Upper lobe of left lung (tissue), 6 donors: ENCODE data around the gene RHOB. TPM values are rescaled to one million over a fixed set of nuclear protein-coding genes. Genes with fewer than 3 reads are reported as not detected.
A peak's percentile ranks its signal among the peaks of the same experiment; 100 is the strongest.

Experiments used
- ATAC-seq, 2 donors: fragments of 200-7000 bp; cut with Tn5 transposase; one replicate each; pipeline ENCODE4 v1.9.1; 2022; ENCODE audit warnings: mild to moderate bottlenecking in 2 of 2, moderate library complexity in 2 of 2; ENCODE audit not compliant: low FRiP score in 2 of 2
- DNase-seq, 2 donors: peaks; one replicate each; pipeline ENCODE4 v3.0.0-alpha.2; 2019 to 2020
- H3K27ac ChIP-seq, 4 donors: fragments of 200-600 bp; sonication (generic); one replicate each; pipeline ENCODE4 v1.5.1; 2016 to 2019
- H3K27me3 ChIP-seq, 4 donors: fragments of 200-600 bp; sonication (generic); one replicate each; pipeline ENCODE4 v1.5.1; 2017 to 2019
- H3K36me3 ChIP-seq, 4 donors: fragments of 200-600 bp; sonication (generic); one replicate each; pipeline ENCODE4 v1.5.1; 2016 to 2019
- H3K4me1 ChIP-seq, 4 donors: fragments of 200-600 bp; sonication (generic); one replicate each; pipeline ENCODE4 v1.5.1; 2018 to 2019
- H3K4me3 ChIP-seq, 4 donors: fragments of 200-600 bp; sonication (generic); one replicate each; pipeline ENCODE4 v1.5.1; 2017 to 2019; ENCODE audit warnings: mild to moderate bottlenecking in 2 of 4, moderate library complexity in 1 of 4
- H3K9me3 ChIP-seq, 4 donors: fragments of 200-600 bp; sonication (generic); one replicate each; pipeline ENCODE4 v1.5.1; 2018 to 2019
- CTCF ChIP-seq, 6 experiments: fragments of 450-650 bp in 4 of 6; fragments of 200-600 bp in 2 of 6; sonication (generic) in 2 of 6; IDR thresholded peaks; one replicate each; pipeline ENCODE4 v1.5.1; 2016 to 2019; ENCODE audit warnings: antibody characterized with exemption in 6 of 6
- EP300 ChIP-seq, 4 donors: sonication (generic); formaldehyde crosslinking; IDR thresholded peaks; one replicate each; pipeline ENCODE4 v1.5.1; 2017; ENCODE audit warnings: antibody characterized with exemption in 4 of 4, control low read depth in 2 of 4
- POLR2A ChIP-seq, 4 donors: fragments of 450-650 bp; IDR thresholded peaks; one replicate each; pipeline ENCODE4 v1.5.1; 2016 to 2017; ENCODE audit warnings: antibody characterized with exemption in 4 of 4, mild to moderate bottlenecking in 2 of 4
- POLR2AphosphoS5 ChIP-seq, 2 donors: sonication (generic); formaldehyde crosslinking; IDR thresholded peaks; one replicate each; pipeline ENCODE4 v1.5.1; 2017; ENCODE audit warnings: antibody characterized with exemption in 2 of 2
- WGBS, 2 donors: methylation state at CpG; one replicate each; pipeline ENCODE4 v1.1.5; 2017 to 2018; 5-methylcytosine and 5-hydroxymethylcytosine counted together
- total RNA-seq, 6 donors: library from RNA; depleted of rRNA in 4 of 6; stranded (reverse); fragments of >200 nt in 4 of 6; gene quantifications; one replicate each; pipeline versions ENCODE4 v1.1.0 to v1.2.1, GENCODE V29; 2016 to 2021
- donor health status: DM: no; HTN: no; CAD: no; lungs with moderate emphysema.
- donor health status: DM: no; HTN: yes; CAD: no; lungs with severe emphysema.

RHOB gene
- total RNA-seq, 6 donors from 2014 or later, result 193 to 583 (median 336) TPM

- no peaks in the 10 kb centered on the region for H3K9me3 ChIP-seq
- 51 to 62% methylated on average over 4 of the region's 4 CpGs for WGBS, 2 donors
- peaks cover 0 to 4% (median 0%) of the 10 kb centered on the region in 4 donors for H3K27me3 ChIP-seq
- H3K27ac ChIP-seq, result peak overlapping the region; percentile 41 to 99 (median 76)
- ATAC-seq, result no peak
- H3K36me3 ChIP-seq, result peaks cover 0 to 25% (median 6%) of the 10 kb centered on the region in 4 donors
- DNase-seq, result peak in 1 of 2 donors; percentile 3
- TF ChIP-seq POLR2A (IDR thresholded peaks at IDR 0.05), result no peak
- no peak for TF ChIP-seq EP300 (IDR thresholded peaks at IDR 0.05)
- no peak for TF ChIP-seq CTCF (IDR thresholded peaks at IDR 0.05)
- TF ChIP-seq POLR2AphosphoS5 (IDR thresholded peaks at IDR 0.05), result no peak
- peak overlapping the region in 1 of 4 donors; percentile 77 for H3K4me3 ChIP-seq
- H3K4me1 ChIP-seq, result peaks cover 7 to 33% (median 27%) of the 10 kb centered on the region in 4 donors
These were observed 4.5 kb downstream of the RHOB start for GRCh38 chr2:20451341-20451740.

- Histone ChIP-seq H3K4me3 (no peak overlapping the region), H3K27me3 (peaks cover 0 to 3% (median 0%) of the 10 kb centered on the region in 4 donors), H3K4me1 (peaks cover 7 to 33% (median 27%) of the 10 kb centered on the region in 4 donors), H3K27ac (peak overlapping the region in 3 of 4 donors; percentile 41 to 98 (median 55)), H3K36me3 (peaks cover 0 to 25% (median 6%) of the 10 kb centered on the region in 4 donors), H3K9me3 (no peaks in the 10 kb centered on the region)
- WGBS, 2 donors, result 88 to 90% methylated on average over 7 of the region's 7 CpGs
- ATAC-seq (no peak), DNase-seq (peak in 1 of 2 donors; percentile 8)
- TF ChIP-seq POLR2AphosphoS5 (IDR thresholded peaks at IDR 0.05), result no peak
- TF ChIP-seq EP300 (IDR thresholded peaks at IDR 0.05), result no peak
- no peak for TF ChIP-seq CTCF (IDR thresholded peaks at IDR 0.05)
- TF ChIP-seq POLR2A (IDR thresholded peaks at IDR 0.05), result no peak
These were observed 5.1 kb downstream of the RHOB start for GRCh38 chr2:20451761-20452499.

- DNase-seq, result peak in 1 of 2 donors; percentile 21
- TF ChIP-seq POLR2A (IDR thresholded peaks at IDR 0.05) (no peak), CTCF (IDR thresholded peaks at IDR 0.05) (peak in 2 of 6 experiments; percentile 26 to 27)
- Histone ChIP-seq H3K9me3 (no peaks in the 10 kb centered on the region), H3K4me1 (peaks cover 7 to 33% (median 27%) of the 10 kb centered on the region in 4 donors), H3K27ac (peak overlapping the region in 2 of 4 donors; percentile 19 to 98), H3K27me3 (no peaks in the 10 kb centered on the region), H3K36me3 (peaks cover 0 to 23% (median 6%) of the 10 kb centered on the region in 4 donors), H3K4me3 (no peak overlapping the region)
- WGBS, 2 donors, result 54 to 80% methylated on average over 2 to 4 of the region's 4 CpGs
- peak in 1 of 2 donors; percentile 7 for ATAC-seq
These were observed 5.7 kb downstream of the RHOB start for GRCh38 chr2:20452551-20452950.

GRCh38 chr2:20453087-20453486 lies 6.2 kb downstream of the RHOB start:
- no peak for TF ChIP-seq POLR2A (IDR thresholded peaks at IDR 0.05)
- TF ChIP-seq EP300 (IDR thresholded peaks at IDR 0.05), result no peak
- Histone ChIP-seq H3K4me3 (no peak overlapping the region), H3K27me3 (no peaks in the 10 kb centered on the region), H3K27ac (peak overlapping the region in 1 of 4 donors; percentile 98), H3K36me3 (peaks cover 0 to 17% (median 3%) of the 10 kb centered on the region in 4 donors), H3K9me3 (no peaks in the 10 kb centered on the region), H3K4me1 (peaks cover 7 to 33% (median 27%) of the 10 kb centered on the region in 4 donors)
- ATAC-seq (no peak), DNase-seq (peak in 1 of 2 donors; percentile 15)
- WGBS, 2 donors, result 89 to 96% methylated on average over 3 of the region's 3 CpGs

- H3K27ac ChIP-seq, result peak overlapping the region in 1 of 4 donors; percentile 27
- H3K4me3 ChIP-seq, result no peak overlapping the region
- H3K27me3 ChIP-seq, result no peaks in the 10 kb centered on the region
- ATAC-seq (no peak), DNase-seq (peak in 1 of 2 donors; percentile 10)
- H3K36me3 ChIP-seq, result peaks cover 0 to 5% (median 0%) of the 10 kb centered on the region in 4 donors
- H3K4me1 ChIP-seq, result peaks cover 7 to 25% (median 20%) of the 10 kb centered on the region in 4 donors
- WGBS, 2 donors, result 89 to 91% methylated on average over 7 of the region's 7 CpGs
- TF ChIP-seq EP300 (IDR thresholded peaks at IDR 0.05) (no peak), POLR2AphosphoS5 (IDR thresholded peaks at IDR 0.05) (no peak)
- H3K9me3 ChIP-seq, result no peaks in the 10 kb centered on the region
These were observed 7.4 kb downstream of the RHOB start for GRCh38 chr2:20454036-20454981.
